PC-9 (cell line): ENCODE results near the gene STX3.

Experiments used
- CTCF ChIP-seq: fragments of 200-600 bp; sonication (generic); conservative IDR thresholded peaks from 2 replicates; pipeline ENCODE4 v1.6.1; 2017; ENCODE audit warnings: mixed run types, antibody characterized with exemption, mild to moderate bottlenecking, moderate library complexity
- EZH2 ChIP-seq: fragments of 200-600 bp; sonication (generic); IDR thresholded peaks from 2 replicates; pipeline ENCODE4 v1.8.0; 2017; ENCODE audit warnings: antibody characterized with exemption, low read depth

- no peak for TF ChIP-seq CTCF
- no peak for TF ChIP-seq EZH2
These were observed 87.1 kb downstream of the STX3 start for GRCh38 chr11:59842316-59842715.
